ENCODE results near the gene THAP3. TPM values are rescaled to one million over a fixed set of nuclear protein-coding genes. Genes with fewer than 3 reads are reported as not detected.

THAP3 gene
- total and polyA plus RNA-seq, 10 donors, result 13.0 to 29.1 (median 17.4) TPM

GRCh38 chr1:6666696-6667095 lies 42.0 kb downstream of the THAP3 start:
- peaks cover 0 to 78% (median 21%) of the 10 kb centered on the region in 6 donors for H3K36me3 ChIP-seq
- H3K4me3 ChIP-seq, result no peak overlapping the region
- 89 to 94% (median 92%) methylated on average over 5 of the region's 5 CpGs for WGBS, 5 donors
- H3K4me1 ChIP-seq, result peaks cover 0 to 12% (median 0%) of the 10 kb centered on the region in 6 donors
- TF ChIP-seq POLR2AphosphoS5 (IDR thresholded peaks at IDR 0.05), result no peak
- TF ChIP-seq CTCF (IDR thresholded peaks at IDR 0.05 in 8 of 11, conservative IDR thresholded peaks at IDR 0.05 in 3 of 11), result no peak
- no peak for TF ChIP-seq POLR2A (IDR thresholded peaks at IDR 0.05)
- H3K27ac ChIP-seq, result peak overlapping the region in 4 of 8 donors; percentile 6 to 54 (median 32)
- H3K9me3 ChIP-seq, result no peaks in the 10 kb centered on the region
- no peak for DNase-seq
- no peaks in the 10 kb centered on the region for H3K27me3 ChIP-seq (replicated peaks in 1 of 7)
- intact Hi-C loops (cut with DNase I; ENCODE audit: low total_unique reads), result no loop called here

GRCh38 chr1:6667139-6667538 lies 42.5 kb downstream of the THAP3 start:
- Histone ChIP-seq H3K9me3 (no peaks in the 10 kb centered on the region), H3K4me3 (no peak overlapping the region), H3K4me1 (peaks cover 0 to 12% (median 0%) of the 10 kb centered on the region in 6 donors), H3K27ac (peak overlapping the region in 4 of 8 donors; percentile 6 to 54 (median 32)), H3K36me3 (peaks cover 0 to 80% (median 22%) of the 10 kb centered on the region in 6 donors), H3K27me3 (replicated peaks in 1 of 7) (no peaks in the 10 kb centered on the region)
- TF ChIP-seq POLR2AphosphoS5 (IDR thresholded peaks at IDR 0.05), result peak in 1 of 3 donors; percentile 40
- no peak for TF ChIP-seq CTCF (IDR thresholded peaks at IDR 0.05 in 8 of 11, conservative IDR thresholded peaks at IDR 0.05 in 3 of 11)
- TF ChIP-seq POLR2A (IDR thresholded peaks at IDR 0.05), result no peak
- intact Hi-C loops (cut with DNase I; ENCODE audit: low total_unique reads), result no loop called here
- 76 to 93% (median 82%) methylated on average over 4 to 6 of the region's 6 CpGs for WGBS, 5 donors
- no peak for DNase-seq

GRCh38 chr1:6668503-6668902 lies 43.8 kb downstream of the THAP3 start:
- no peak overlapping the region for H3K4me3 ChIP-seq
- no peak overlapping the region for H3K27ac ChIP-seq
- H3K9me3 ChIP-seq, result no peaks in the 10 kb centered on the region
- DNase-seq, result no peak
- H3K36me3 ChIP-seq, result peaks cover 0 to 79% (median 23%) of the 10 kb centered on the region in 6 donors
- H3K4me1 ChIP-seq, result peaks cover 0 to 12% (median 0%) of the 10 kb centered on the region in 6 donors
- intact Hi-C loops (cut with DNase I; ENCODE audit: low total_unique reads), result no loop called here
- WGBS, 5 donors, result 93 to 99% (median 97%) methylated on average over 9 of the region's 9 CpGs
- H3K27me3 ChIP-seq (replicated peaks in 1 of 7), result no peaks in the 10 kb centered on the region
- TF ChIP-seq POLR2AphosphoS5 (IDR thresholded peaks at IDR 0.05), result no peak
- no peak for TF ChIP-seq CTCF (IDR thresholded peaks at IDR 0.05 in 8 of 11, conservative IDR thresholded peaks at IDR 0.05 in 3 of 11)
- TF ChIP-seq POLR2A (IDR thresholded peaks at IDR 0.05), result no peak

DNA sequence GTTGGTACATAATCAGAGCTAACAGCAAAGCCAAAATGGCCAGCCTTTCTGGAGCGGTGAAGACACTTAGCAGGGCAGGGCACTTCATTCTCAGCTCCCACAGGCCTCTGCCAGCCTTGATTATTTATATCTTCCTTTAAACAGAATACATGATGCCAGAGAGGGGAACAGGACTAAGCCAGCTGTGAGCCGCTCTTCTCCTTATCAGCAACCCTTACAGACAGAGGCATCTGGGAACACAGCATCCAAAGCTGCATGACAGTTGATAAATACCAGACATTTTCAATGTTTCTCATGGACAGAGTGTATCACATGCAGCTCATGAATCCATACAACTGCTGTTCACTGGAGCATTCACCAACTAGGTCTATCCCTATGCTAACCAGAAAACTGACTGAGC lies 47.9 kb downstream of the THAP3 start:
- WGBS, 5 donors, result 95 to 99% (median 96%) methylated on average over 2 of the region's 2 CpGs
- Histone ChIP-seq H3K4me1 (peaks cover 0 to under 1% (median 0%) of the 10 kb centered on the region in 6 donors), H3K27me3 (replicated peaks in 1 of 7) (no peaks in the 10 kb centered on the region), H3K36me3 (peaks cover 0 to 78% (median 30%) of the 10 kb centered on the region in 6 donors), H3K4me3 (no peak overlapping the region), H3K27ac (no peak overlapping the region), H3K9me3 (no peaks in the 10 kb centered on the region)
- intact Hi-C loops (cut with DNase I; ENCODE audit: low total_unique reads), result no loop called here
- DNase-seq, result no peak
- TF ChIP-seq POLR2AphosphoS5 (IDR thresholded peaks at IDR 0.05) (no peak), CTCF (IDR thresholded peaks at IDR 0.05 in 8 of 11, conservative IDR thresholded peaks at IDR 0.05 in 3 of 11) (no peak), POLR2A (IDR thresholded peaks at IDR 0.05) (no peak)

All from spleen (tissue), 11 donors.